CD4-positive, alpha-beta T cell treated with Interleukin-12 subunit alpha and Interleukin-12 subunit beta, for 1 hour (primary cell): ENCODE measurements around the gene FOXK1.
"Not testable (repeated sequence)": the region's sequence is repeated elsewhere in the genome, so short reads cannot be mapped to it uniquely, and the experiment has no call there.

Experiments
- DNase-seq: peaks from one replicate; pipeline ENCODE4 v3.0.0-alpha.2; 2020

The FOXK1 gene

DNA sequence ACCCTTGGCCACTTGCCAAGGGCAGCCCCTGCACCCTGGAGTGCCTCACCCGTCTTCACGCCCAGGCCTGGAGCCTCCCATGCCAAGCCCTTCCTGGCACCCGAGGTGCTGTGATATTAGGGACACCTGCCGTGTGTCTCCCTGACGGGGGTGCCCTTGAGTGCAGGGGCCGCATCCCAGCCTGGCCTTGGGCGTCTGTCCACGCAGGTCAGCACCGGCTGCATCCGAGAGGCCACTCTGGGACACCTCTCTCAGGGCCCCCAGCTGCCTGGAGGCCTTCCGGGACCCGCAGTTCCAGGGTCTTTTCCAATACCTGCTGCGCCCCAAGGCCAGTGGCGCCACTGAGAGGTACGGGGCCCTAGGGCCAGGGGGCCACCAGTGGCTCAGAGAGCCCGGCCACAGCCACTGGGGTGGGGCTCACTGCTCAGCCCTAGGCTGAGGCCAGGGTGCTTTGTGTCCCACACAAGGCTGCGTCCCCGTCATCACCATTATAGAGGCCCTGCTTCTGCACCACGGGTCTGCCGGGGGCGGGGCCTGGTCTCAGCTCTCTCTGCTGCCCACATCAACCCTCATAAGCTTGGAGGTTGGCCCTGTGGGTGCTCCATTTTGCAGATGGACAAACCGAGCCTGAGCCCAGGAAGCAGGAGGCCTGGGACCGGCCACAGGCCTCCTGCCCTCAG lies 106.0 kb downstream of the FOXK1 start:
- no peak for DNase-seq

- DNase-seq: no peak
Observed at GRCh38 chr7:4788627-4789189, 106.6 kb downstream of the FOXK1 start.

DNA sequence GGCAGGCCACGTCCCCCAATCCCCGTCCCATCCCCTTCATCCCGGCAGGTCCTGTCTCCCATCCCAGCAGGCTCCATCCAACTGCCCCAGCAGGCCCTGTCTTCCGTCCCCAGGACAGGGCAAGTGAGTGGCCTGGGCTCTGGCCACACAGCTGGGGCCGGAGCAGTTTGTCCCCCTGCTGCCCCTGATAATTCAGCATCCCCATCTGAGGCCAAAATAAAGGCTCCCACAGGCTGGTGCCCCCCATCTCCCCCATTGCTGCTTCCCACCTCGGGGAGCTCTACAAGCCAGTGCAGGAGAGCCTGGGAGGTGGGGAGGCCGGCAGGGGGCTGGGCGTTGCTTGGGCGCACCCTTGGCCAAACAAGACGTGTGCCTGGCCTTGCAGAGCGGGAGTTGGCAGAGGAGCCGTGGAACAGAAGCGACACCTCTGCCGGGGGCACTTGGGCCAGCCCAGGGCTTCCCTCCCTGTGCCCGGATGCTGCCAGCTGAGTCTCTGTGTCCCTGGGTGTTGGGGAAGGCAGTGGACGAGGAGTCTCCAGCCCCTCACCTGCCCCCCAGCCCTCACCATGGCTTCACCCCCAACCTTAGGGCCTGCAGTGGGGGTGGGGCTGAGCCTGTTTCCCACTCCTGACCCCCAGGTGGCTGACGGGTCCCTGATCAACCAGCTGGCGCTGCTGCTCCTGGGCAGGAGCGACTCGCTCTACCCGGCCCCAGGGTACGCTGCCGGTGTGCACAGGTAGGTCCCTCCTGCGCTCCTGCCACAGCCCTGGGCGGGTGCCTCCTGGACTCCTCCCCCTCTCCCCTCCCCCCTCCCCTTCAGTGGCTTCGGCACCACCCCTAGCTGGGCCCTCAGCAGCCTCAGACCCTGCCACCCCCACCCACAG lies 107.3 kb downstream of the FOXK1 start:
- no peak for DNase-seq

DNA sequence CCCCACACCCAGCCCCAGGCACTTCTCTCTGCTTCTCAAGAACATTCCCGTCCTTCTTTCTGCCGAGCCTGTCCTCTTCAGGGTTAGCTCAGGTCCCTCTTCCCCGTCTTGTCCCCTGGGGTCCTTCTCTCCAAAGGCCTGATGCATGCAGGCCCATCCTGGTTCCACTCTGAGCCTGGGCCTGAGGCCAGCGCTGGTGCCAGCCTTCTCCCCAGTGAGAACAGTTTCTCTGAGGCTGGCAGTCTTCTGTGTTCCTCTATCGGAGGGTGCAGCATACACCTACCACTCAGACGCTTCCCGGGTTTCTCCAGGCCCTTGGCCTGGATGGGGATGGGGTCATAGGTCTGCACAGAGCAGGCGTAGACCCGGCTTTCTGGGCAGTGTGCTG lies 108.0 kb downstream of the FOXK1 start:
- DNase-seq: no peak

DNA sequence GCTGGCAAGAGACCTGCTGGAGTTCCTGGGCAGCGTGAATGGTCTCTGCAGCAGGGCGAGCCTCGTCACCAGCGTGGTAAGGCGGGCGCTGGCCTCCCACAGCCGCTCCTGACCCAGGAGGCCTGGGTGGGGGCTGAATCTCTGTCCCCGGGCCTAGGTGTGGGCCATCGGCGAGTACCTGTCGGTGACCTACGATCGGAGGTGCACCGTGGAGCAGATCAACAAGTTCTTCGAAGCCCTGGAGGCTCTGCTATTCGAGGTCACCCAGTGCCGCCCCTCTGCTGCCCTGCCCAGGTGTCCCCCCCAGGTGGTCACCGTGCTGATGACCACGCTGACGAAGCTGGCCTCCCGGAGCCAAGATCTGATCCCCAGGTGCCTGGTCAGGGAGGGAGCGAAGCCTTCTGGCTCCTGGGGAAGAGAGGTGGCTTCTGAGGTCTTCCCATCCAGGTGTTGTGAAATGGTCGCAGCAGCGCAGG lies 108.5 kb downstream of the FOXK1 start:
- no peak for DNase-seq

GRCh38 chr7:4791101-4791737 lies 109.1 kb downstream of the FOXK1 start:
- DNase-seq: no peak

DNA sequence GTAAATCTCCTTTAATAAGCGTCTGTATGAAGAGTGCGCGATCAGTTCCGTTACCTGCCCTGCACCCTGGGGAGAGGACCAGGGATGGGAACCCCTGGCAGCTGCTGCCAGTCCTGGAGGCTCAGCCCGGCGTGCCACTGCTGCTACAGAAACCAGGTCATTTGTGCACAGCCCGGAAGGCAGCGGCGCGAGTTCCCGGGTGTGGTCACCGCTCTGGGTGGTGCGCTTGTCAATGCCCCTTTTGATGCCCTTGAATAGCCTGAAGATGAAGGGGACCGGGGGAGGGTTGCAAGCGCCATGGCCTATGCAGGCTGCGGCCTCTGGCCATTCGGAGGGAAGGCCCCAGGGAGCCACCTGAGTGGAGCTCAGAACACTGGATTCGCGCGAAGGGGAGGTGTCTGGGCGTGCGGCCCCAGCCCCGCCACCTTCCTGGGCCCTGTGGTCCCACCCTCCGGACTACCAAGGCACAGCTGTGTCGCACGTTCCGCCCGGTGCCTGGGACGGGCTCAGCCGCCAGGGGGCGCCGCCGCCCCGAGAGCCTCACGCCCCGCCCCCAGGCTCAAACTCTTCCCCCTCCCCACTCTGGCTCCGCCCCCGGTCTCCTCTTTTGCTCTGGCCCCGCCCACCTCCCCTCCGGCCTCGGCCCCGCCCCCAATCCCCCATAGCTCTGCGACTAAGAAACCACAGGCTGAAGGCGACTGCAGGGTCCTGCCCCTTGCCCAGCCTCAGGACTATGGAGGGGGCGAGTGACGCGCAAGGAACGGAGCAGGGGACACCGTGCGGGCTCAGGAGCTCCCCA lies 109.8 kb downstream of the FOXK1 start:
- DNase-seq: peak; percentile 79

- no peak for DNase-seq
Observed at GRCh38 chr7:4792537-4793126, 110.5 kb downstream of the FOXK1 start.

DNA sequence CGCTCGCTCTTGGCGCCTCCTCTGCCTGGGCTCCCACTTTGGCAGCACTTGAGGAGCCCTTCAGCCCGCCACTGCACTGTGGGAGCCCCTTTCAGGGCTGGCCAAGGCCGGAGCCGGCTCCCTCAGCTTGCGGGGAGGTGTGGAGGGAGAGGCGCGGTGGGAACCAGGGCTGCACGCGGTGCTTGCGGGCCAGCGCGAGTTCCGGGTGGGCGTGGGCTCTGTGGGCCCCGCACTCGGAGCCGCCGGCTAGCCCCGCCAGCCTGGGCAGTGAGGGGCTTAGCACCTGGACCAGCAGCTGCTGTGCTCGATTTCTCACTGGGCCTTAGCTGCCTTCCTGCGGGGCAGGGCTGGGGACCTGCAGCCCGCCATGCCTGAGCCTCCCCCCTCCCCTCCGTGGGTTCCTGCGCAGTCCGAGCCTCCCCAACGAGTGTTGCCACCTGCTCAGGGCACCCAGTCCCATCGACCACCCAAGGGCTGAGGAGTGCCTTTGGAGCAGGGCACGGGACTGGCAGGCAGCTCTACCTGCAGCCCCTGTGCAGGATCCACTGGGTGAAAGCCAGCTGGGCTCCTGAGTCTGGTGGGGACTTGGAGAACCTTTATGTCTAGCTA lies 111.4 kb downstream of the FOXK1 start:
- DNase-seq: not testable (repeated sequence)

- DNase-seq: not testable (repeated sequence)
Observed at GRCh38 chr7:4794171-4794570, 112.1 kb downstream of the FOXK1 start.

GRCh38 chr7:4794591-4795350 lies 112.7 kb downstream of the FOXK1 start:
- no peak for DNase-seq

- no peak for DNase-seq
Observed at GRCh38 chr7:4796453-4796852, 114.4 kb downstream of the FOXK1 start.

DNA sequence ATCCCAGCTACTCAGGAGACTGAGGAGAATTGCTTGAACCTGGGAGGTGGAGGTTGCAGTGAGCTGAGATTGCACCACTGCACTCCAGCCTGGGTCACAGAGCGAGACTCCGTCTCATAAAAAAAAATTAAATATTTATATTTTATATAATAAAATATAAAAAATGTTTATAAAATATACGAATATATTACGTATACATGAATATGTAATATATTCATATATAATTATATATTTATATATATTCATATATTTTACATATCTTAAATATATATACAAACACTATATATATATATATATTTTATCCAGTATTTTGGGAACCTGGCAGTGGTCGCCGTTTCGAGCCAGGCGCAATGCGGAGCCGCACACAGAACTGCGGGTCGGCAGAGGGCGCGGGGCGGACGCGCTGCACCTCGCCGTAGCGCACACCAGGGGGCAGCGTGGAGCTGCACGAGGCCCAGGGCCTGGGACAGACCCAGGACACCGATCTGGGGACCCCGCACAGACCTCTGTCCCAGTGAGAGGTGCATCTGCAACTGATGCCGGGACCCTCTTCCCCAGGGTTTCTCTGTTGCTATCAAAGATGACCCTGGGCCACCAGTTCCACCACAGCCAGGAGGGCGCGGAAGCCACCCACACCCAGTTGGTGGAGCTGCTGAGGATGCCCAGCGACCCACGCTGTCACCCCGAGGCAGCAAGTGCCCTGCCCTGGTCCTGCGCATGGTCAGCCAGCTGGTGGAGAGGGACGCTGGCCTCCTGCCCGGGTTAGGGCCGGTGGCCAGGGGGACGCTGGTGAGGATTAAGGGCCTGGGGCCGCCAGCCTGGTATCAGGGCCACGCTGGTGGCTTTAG lies 116.0 kb downstream of the FOXK1 start:
- DNase-seq: peak; percentile 62

DNA sequence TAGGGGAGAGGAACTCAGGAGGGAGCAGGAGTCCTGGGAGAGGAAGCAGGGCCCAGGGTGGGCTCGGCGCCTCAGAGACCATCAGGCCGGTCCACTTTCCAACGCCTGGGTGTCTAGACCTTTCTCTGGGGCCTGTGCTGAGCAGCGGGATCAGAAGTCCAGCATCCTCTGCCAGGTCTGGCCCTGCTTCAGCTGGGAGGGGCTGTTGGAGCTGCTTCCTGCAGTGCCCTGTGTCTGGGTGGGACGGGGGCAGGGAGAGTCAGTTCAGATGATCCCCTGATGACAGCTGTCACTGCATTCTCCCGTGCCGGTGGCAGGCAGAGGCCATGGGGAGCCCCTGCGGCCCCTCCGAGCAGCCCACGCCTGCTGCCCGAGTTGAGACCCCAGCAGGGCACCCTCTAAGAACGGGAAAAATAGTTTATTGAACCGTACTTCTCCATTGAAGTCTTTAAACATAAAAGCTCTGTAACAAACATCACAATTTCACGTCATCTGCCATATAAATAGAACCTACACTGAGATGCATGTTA lies 116.7 kb downstream of the FOXK1 start:
- DNase-seq: no peak

GRCh38 chr7:4799508-4800268 lies 117.6 kb downstream of the FOXK1 start:
- no peak for DNase-seq

DNA sequence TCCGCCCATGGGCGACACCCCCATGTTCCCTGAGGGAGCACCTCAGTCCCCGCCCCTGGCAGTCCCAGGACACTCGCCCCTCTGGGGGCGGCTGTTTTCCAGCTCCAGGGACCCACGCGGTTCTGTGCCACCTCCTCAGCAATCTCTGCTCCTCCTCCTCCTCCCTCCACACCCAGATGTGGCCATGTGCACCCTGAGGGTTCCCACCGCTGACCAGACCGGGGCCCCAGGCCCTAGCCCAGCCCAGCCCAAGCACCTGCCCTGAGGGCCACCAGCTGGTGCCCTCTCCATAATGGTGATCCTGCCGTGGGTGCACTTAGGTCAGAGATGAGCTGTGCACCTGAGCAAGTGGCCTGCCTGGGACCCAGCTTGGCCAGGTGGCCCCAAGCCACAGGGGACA lies 118.4 kb downstream of the FOXK1 start:
- no peak for DNase-seq

- DNase-seq: no peak
Observed at GRCh38 chr7:4800926-4801838, 119.1 kb downstream of the FOXK1 start.

GRCh38 chr7:4801839-4802231 lies 119.7 kb downstream of the FOXK1 start:
- DNase-seq: no peak
